ENCODE results near the gene SLC4A5.

SLC4A5 gene

GRCh38 chr2:74290066-74290465, 53.1 kb downstream of the SLC4A5 start:
- Histone ChIP-seq H2AFZ (ENCODE audit: low read depth) (no peak overlapping the region), H3K4me3 (IDR thresholded peaks at IDR 0.05; ENCODE audit: insufficient read depth, low read depth, low read length) (no peak overlapping the region)

GRCh38 chr2:74286725-74287124, 56.5 kb downstream of the SLC4A5 start:
- no peaks in the 10 kb centered on the region for H4K20me1 ChIP-seq (ENCODE audit: insufficient read depth)
- no peaks in the 10 kb centered on the region for H3K79me2 ChIP-seq (ENCODE audit: insufficient read depth, low read depth)
- no peak overlapping the region for H3K9ac ChIP-seq
- no peak overlapping the region for H2AFZ ChIP-seq (ENCODE audit: low read depth)
- H3K4me3 ChIP-seq (IDR thresholded peaks at IDR 0.05; ENCODE audit: insufficient read depth, low read depth, low read length): no peak overlapping the region
- TF ChIP-seq CTCF (conservative IDR thresholded peaks at IDR 0.05; ENCODE audit: low read depth, low read length): no peak
- H3K27ac ChIP-seq: no peak overlapping the region
- no peaks in the 10 kb centered on the region for H3K27me3 ChIP-seq (ENCODE audit: insufficient read depth, low read depth)
- H3K4me1 ChIP-seq (ENCODE audit: low read depth, poor library complexity, severe bottlenecking): peaks cover 13% of the 10 kb centered on the region
- H3K36me3 ChIP-seq (ENCODE audit: insufficient read depth): no peaks in the 10 kb centered on the region
- no peak overlapping the region for H3K4me2 ChIP-seq

More at GRCh38 chr2:74290066-74290465, 53.1 kb downstream of the SLC4A5 start:
- Histone ChIP-seq H4K20me1 (ENCODE audit: insufficient read depth) (no peaks in the 10 kb centered on the region), H3K4me2 (no peak overlapping the region), H3K27me3 (ENCODE audit: insufficient read depth, low read depth) (no peaks in the 10 kb centered on the region), H3K4me1 (ENCODE audit: low read depth, poor library complexity, severe bottlenecking) (peaks cover 13% of the 10 kb centered on the region), H3K27ac (no peak overlapping the region), H3K79me2 (ENCODE audit: insufficient read depth, low read depth) (no peaks in the 10 kb centered on the region), H3K36me3 (ENCODE audit: insufficient read depth) (no peaks in the 10 kb centered on the region), H3K9ac (no peak overlapping the region)
- TF ChIP-seq CTCF (conservative IDR thresholded peaks at IDR 0.05; ENCODE audit: low read depth, low read length): no peak

DNA sequence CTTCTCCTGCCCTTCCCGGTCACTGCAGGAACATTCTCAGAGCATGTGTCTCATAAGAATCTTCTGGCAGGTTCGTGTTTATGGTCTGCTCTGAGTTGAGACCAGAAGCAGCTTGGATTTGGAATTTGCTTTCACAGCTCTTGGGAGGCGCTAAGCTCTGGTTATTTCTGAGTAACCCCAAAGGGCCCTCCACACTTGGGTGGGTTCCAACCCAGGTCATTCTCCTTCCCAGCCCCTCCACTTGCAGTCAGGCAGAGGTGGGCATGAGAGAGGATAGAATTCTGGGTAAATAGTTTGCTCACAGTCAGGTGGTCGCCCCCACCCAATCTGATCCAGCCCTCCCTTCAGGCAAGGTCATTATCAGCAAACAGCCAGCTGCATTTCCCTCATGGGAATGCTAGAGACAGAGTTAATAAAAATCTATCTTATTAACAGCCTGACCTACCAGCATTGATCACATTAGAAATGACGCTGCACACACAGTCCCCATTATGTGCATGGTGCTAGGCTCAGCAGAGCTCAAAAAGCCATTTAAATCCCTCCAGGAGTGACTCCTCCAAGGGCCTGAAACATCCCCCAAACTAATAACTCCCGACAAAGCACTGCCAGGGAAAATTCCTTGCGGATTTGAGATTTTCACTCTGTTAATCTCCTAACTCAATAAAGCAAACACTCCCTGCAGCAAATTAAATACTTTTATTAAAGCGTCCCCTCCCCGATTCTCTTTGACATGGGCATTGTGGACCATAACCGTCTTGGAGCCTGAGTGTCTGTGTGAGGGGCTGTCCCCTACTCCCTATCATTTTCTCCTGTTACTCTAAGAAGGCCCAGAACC, 61.9 kb downstream of the SLC4A5 start:
- Histone ChIP-seq H3K4me3 (IDR thresholded peaks at IDR 0.05; ENCODE audit: insufficient read depth, low read depth, low read length) (no peak overlapping the region), H3K4me1 (ENCODE audit: low read depth, poor library complexity, severe bottlenecking) (no peaks in the 10 kb centered on the region), H3K36me3 (ENCODE audit: insufficient read depth) (no peaks in the 10 kb centered on the region), H3K79me2 (ENCODE audit: insufficient read depth, low read depth) (no peaks in the 10 kb centered on the region), H3K9ac (no peak overlapping the region), H3K27me3 (ENCODE audit: insufficient read depth, low read depth) (no peaks in the 10 kb centered on the region), H2AFZ (ENCODE audit: low read depth) (no peak overlapping the region), H3K27ac (no peak overlapping the region), H3K4me2 (no peak overlapping the region), H4K20me1 (ENCODE audit: insufficient read depth) (no peaks in the 10 kb centered on the region)
- TF ChIP-seq CTCF (conservative IDR thresholded peaks at IDR 0.05; ENCODE audit: low read depth, low read length): no peak

GRCh38 chr2:74278694-74279093, 64.5 kb downstream of the SLC4A5 start:
- Histone ChIP-seq H3K4me1 (ENCODE audit: low read depth, poor library complexity, severe bottlenecking) (no peaks in the 10 kb centered on the region), H3K27ac (no peak overlapping the region), H3K4me2 (no peak overlapping the region), H3K36me3 (ENCODE audit: insufficient read depth) (no peaks in the 10 kb centered on the region), H3K27me3 (ENCODE audit: insufficient read depth, low read depth) (no peaks in the 10 kb centered on the region), H3K4me3 (IDR thresholded peaks at IDR 0.05; ENCODE audit: insufficient read depth, low read depth, low read length) (no peak overlapping the region), H3K79me2 (ENCODE audit: insufficient read depth, low read depth) (no peaks in the 10 kb centered on the region), H4K20me1 (ENCODE audit: insufficient read depth) (no peaks in the 10 kb centered on the region), H3K9ac (no peak overlapping the region), H2AFZ (ENCODE audit: low read depth) (no peak overlapping the region)
- no peak for TF ChIP-seq CTCF (conservative IDR thresholded peaks at IDR 0.05; ENCODE audit: low read depth, low read length)
